IPS DF 19.7 (cell line): ENCODE results near the gene PAQR7.

Experiments used
- DNase-seq: peaks from one replicate; pipeline ENCODE4 v3.0.0-alpha.2; 2013; ENCODE audit warnings: low read depth, low spot score

Gene PAQR7

DNA sequence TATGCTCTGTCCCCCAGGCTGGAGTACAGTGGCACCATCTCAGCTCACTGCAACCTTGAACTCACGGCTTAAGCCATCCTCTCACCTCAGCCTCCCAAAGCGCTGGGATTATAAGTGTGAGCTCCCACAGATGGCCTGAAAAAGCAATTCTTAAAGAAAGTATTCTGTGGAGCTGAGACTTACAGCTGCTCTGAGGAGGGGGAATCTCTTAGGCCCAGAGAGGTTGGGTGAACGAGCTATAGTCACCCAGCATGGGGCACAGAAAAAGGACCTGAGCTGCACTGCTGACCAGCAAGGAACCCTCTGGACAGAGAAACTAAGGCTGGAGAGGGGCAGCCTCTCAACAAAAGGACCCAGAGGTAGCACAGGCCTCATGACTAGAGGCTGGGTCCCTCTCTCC is 1.3 kb downstream of the PAQR7 start:
- no peak for DNase-seq

DNA sequence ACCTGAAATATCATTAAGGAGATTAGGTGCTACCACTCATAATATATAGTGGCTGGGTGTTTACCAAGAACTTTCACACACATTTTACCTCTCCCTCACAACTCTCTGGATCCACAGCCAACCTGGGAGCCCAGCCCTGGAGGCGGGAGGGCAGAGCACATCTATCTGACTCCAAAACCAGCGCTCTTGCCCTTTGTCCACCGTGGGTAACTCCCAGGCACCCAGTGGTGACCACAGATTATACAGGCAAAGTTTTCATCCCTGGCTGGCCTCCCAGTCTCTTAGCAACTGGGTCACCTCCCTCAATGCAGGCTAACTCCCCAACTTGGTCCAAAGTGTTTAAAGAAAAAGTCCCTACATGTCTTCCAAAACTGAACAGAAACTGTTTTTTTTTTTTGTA is 2.4 kb downstream of the PAQR7 start:
- no peak for DNase-seq

DNA sequence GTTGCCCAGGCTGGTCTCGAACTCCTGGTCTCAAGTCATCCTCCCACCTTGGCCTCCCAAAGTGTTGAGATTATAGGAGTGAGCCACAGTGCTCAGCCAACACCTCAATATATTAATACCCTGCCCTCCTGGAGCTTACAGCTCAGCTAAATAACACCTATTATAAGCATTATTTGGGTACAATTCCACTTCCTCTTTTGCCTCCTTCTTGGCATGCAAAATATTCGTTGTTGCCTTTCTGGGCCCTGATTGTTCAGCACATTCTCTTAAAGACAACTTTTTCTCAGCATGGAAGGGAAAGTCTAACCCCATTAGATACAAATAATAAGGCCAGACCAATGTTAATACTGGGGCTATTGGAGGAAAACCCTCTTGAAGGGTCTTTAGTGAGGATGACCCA is 2.8 kb downstream of the PAQR7 start:
- no peak for DNase-seq

DNA sequence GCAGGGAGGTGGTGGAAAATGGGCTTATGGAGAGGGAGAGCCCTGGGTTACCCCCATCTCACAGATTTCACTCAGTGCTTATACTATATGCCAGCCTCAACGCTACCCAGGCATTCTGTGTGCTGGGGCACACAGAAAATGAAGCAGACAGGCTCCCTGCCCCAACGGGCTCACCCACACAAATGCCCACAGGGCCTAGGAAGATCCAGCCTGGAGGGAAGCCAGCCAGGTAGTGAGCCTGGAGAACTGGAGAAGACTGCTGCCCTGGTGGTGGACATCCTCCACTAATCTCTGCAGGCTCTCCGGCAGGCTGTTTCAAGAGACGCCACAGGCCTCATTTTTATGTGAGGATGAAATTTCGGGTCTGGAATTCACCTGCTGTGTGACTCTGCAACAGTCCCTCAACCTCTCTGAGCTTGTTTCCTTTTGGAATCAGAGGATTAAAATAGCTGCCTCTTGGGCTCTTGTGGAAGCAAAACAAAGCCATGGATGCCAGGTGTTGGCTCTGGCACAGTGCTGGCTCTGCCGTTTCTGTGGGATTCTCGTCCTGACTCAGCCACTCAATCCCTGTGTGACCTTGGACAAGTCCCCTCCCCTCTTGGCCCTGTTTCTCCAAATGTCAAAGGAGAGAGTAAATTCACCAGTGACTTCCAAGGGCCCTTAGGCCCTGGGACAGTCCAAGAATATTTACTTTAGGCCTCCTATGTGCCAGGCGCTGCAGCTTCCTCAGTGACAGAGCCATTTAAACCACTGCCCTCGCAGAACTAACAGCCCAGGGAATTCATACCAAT is 3.6 kb downstream of the PAQR7 start:
- DNase-seq, result no peak

DNA sequence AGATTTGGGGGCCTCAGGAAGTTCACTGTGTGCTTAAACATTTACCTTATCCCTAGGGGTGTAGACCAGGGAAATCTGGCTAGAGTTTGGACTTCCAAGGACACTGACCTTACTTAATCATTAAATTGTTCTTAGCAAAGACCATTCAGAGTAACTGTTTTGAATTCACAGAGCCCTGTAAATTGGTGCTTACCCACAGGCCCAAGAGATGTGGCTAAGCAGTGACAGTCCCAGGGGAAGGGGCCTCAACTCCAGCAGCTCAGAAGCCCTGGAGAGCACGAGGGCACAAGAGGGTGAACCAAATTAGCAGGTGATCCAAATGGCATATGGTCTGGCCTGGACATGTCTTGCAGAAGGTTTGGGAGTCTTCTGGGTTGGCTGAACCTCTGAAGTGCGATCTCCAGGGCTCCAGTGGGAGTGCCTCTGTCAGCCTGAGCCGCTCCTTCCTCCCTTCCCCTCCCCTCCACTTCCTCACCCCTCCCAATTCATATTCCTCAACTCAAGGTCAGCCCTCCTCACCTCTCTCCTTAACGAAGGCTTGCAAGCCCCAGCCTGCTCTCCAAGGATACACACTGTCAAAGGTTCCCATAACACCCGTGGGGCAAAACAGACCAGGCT is 4.3 kb downstream of the PAQR7 start:
- no peak for DNase-seq

DNA sequence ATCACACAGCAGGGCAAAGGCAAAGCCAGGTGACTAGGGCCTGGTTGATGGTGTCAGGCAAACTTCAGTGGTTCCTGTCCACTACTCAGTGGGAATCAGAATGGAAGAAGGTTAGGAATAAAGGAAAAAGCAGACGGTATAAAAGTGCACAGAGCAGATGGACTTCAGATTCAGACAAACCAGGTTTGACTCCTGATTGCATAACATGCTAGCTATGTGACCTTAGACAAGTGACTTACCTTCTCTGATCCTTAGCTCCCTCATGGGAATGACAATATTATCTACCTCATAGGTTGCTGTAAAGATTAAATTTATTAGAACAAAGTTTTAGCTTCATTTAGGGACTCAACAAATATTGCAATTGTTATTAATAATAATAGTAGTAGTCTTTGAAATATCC is 4.9 kb downstream of the PAQR7 start:
- DNase-seq, result no peak

DNA sequence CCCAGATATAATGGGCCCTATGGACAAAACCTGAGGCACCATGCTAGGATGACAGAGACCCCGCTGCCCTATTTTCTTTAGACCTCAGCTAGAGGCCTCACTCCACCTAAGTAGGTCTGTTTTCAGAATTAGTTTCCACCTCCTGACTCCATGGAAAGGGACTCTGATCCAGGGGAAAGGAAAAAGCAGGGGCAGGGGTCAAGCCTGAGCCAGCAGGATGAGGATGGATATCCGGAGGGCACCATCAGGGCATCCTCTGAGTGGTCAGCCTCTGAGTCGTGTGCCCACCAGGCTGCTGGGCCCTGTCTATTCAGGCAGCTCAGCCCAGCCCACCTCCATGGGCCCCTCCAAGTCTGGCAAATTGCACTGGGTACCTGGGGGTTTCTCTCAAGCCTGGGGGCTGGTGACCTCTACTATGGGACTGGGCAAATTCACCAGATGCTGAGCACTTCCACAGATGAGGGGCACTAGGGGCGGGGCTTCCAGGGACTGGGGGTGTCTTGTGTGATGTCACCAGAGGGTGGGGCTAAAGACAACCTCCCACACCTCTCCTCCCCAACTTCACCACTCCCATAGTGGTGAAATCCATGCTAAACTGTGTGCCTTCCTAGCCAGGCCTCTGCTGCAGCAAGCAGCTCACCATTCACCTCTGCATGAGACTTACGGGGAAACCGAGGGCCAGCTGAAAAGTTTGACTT is 5.5 kb downstream of the PAQR7 start:
- no peak for DNase-seq

DNA sequence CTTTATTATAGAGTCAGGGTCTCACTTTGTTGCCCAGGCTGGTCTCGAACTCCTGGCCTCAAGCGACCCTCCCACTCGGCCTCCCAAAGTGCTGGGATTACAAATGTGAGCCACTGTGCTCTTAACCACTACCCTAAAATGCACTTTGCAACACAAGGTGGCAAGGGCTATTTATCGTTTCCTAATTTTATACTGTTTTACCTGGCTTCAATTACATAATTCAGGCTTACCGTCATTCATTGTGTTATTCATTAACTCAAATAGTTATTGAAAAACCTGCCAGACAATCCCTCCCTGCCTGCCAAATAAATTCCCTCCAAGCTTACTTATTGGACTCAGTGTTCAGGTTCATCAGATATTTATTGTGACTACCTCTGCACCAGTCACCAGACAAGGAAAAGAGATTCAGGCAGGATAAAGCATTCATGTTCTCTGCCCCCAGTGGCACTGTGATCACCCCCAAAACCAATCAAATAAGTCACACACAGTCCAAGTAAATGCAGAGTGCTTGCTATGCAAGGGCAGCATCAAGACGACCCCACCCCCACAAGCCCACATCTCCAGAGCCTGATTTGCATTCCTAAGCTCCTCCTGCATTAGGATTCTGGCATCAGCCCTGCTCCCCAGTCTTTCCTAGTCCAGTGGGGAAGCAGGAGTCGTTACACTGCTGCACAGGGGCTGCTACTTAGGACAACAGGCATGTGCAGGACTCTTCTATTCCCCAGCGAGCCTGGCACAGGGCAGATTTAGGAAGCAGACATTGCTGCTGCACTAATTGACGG is 8.1 kb downstream of the PAQR7 start:
- no peak for DNase-seq

DNA sequence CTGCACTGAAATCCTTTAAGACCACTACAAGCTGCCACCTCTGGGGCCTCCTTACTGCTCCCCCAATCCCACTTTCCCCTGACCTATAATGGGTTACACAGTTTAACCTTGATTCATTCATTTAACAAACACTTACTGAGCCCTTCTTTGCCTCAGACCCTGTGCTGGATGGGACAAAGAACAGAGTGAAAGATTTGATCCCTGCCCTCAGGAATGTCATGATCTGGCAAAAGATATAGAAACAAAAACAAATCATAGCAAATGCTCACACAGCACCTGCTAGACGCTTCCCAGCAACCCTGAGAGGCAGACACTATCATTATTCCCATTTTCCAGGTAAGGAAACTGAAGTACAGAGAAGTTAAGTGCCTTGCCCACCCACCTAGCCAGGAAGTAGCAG is 9.2 kb downstream of the PAQR7 start:
- no peak for DNase-seq

DNA sequence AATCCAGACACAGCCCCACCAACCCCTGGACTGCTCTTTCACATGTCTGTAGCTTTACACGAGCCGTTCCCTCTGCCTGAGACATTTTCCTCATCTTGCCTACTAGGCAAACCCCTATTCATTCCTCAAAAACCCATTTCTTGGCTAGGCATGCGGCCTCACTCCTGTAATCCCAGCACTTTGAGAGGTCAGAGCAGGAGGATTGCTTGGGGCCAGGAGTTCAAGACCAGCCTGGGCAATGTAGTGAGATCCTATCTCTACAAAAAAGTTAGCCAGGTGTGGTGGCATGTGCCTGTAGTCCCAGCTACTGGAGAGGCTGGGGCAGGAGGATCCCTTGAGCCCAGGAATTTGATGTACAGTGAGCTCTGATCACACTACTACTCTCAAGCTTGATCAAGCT is 11.1 kb downstream of the PAQR7 start:
- DNase-seq, result no peak

DNA sequence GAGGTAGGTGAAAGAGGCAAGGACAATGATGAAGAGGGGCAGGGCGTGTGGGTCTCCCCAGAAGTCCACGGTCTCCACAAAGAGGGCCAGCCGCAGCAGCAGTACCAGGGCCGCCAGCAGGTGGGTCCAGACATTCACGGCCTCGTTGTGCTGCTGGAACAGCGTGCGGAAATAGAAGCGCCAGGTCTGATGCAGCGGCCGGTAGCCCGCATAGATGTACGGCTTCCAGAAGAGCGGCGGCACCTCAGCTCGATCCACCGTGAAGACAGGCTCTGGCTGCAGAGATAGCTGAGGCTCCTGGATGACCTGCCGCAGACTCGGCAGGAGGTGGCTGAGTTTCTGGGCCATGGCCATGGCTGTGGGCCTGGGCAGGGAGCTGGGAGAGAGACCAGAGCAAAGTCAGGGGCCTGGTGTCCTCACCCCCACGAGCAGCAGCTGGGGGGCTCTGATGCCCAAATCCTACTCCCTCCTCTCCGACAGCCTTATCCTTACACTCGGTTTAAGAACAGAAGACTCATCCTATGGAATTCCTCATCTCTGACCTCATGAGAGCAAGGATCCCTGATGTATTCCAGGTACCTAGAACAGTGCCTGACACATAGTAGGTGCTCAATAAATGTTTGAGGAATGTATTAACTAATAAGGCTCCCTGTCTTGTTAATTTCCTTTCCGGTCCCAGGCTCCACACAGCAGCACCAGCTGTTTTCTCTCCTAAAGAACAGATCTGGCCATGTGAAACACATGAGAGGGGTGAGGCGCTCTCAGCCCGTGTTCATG is 11.8 kb downstream of the PAQR7 start:
- DNase-seq, result no peak

DNA sequence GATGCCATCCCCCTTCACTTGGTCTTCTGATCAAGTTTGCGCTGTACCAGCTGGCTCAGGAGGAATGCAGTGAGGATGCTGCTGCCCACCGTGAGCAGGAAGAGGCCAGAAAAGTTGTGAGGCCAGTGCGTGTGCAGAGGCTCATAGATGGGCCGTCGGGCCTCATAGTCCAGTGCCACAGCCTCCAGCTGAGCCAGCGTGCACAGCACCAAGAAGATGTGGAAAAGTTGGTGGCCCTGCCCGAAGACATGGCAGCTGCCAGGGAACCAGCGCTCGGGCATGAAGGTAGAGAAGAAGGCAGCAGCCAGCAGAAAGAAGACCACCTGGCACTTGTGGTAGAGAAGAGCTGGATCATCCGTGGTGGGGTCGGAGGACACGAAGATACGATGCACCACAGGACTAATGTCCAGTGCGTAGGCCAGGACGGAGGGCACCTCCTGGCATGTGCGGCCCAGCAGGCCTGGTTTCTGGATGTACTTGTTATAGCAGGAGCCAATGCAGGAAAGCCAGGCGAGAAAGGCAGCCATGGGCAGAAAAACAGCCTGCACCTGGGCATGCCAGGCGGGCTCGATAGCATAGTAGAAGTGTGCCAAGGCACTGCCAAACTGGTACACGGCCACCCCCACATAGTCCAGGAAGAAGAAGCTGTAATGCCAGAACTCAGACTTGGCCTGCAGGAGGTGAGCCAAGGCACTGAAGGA is 12.6 kb downstream of the PAQR7 start:
- no peak for DNase-seq

DNA sequence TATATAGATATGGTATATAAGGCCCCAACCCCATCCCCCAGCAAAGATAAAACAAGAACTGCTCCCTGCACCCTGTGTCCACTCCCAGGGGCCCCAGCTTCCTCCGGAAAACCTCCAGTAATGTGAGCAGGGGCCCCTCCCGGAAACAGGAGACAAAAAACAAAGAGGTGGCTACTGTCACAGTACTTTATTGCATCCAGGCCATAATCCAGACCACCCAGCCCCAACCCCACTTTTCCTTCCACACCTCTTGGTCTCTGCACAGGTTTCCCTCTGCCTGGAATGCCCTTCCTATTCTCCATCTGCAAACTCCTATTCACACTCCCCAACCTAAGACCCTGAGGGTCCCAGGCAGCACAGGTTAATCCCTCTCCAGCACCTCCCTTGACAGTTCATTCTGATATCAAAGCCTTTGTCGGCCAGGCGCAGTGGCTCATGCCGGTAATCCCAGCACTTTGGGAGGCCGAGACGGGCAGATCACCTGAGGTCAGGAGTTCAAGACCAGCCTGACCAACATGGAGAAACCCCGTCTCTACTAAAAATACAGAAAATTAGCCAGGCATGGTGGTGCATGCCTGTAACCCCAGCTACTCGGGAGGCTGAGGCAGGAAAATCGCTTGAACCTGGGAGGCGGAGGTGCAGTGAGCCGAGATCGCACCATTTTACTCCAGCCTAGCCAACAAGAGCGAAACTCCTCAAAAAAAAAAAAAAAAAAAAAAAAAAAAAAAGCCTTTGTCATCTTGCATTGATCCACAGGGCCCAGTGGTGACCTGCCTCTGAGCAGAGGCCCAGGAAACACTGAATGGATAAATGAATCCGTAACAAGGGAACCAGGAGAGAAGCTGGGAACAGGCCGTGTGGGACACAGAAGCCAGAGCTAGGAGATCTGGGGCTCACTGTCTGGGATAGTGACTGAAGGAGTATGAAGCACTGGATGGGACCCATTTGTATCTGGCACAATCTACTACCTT is 13.9 kb downstream of the PAQR7 start:
- no peak for DNase-seq

DNA sequence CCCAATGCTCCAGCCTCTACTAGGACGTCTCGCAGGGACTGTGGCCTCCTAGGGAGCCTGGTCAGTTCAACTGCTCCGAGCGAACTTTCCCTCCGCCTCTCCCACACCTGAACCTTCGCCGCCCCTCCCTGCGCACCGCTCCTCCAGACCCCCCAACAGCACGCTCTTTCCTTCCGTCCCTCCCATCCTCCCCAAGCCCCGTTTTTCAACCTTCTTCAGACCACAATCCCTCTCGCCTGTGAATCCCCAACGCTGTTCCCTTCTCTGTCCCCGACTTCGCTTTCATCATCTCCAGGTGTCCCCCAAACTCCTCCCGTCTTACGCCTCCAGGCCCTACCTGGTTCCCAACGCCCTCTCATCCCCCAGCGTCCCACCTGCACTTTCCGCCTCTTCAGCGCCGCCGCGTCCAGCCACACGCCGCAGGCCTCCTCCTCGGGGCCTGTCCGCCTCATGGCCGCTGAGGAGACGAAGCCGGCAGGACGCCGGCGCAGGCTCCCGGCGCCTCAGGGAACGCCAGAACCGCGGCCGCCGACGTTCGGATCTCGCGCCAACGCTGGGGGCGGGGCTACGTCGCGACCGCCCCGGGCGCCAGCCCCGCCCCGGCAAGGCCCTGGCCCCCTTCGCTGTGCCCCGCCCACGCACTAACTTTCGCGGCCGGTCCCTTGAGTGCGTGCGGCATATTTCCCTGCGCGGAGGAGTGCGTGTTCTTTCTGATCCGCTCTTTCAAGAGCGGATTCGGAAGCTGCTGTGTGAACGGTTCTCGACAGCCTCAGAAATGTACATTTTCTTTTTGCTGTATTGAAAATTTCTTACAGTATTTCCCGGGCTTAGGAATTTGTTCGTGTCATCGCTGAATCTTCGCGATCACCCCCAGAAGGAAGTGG is 16.4 kb downstream of the PAQR7 start, which contains the start of gene AUNIP:
Gene AUNIP (minus strand): TSS at position 552 of the 884 bp plus-strand sequence. CDS start 100 bp downstream, at position 452.
- no peak for DNase-seq

DNA sequence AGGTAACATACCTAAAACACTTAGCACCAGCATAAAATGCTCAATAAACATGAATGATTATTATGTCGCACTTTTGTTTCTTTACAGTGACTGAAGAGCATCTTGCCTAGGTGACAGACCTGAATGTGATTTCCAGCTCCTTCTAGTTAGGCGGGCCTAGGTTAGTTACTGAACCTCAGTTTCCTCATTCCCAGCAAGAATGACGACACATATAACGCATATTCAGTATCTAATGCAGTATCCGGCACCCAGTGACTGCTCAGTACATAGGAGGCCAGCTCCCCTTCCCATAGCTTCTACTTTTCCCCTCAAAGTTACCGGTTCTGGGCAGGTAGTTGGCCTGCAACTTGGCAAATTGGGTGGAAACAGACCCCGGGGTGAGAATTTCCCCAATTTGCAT is 17.0 kb downstream of the PAQR7 start:
- DNase-seq, result no peak

DNA sequence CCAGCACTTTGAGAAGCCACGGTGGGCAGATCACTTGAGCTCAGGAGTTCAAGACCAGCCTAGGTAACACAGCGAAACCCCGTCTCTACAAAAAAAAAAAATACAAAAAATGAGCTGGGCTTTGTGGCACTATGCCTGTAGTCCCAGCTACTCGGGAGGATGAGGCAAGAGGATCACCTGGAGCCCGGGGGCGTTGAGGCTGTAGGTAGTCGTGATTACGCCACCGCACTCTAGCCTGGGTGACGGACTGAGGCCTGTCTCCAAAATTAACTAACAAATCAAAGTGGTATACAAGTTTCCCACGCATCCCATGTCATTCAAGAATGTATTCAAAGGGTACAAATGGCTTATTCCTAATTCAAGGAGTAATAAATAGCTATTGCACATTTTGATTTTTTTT is 18.7 kb downstream of the PAQR7 start:
- DNase-seq, result no peak

DNA sequence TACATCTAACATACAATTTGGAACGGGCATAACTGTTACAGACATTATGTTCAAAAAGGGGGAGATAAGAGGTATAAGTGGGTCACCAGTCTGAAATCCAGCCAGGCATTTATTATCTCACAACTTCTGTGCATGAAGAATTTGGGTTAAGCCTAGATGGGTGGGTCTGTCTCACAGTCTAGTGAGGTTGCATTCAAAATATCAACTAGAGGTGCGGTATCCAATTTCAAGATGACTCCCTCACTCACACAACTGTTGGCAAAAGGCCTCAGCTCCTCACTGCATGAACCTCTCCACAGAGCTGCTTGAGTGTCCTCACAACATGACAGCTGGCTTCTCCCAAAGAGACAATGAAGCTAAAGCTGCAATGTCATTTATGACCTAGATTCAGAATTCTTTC is 21.0 kb downstream of the PAQR7 start:
- no peak for DNase-seq

DNA sequence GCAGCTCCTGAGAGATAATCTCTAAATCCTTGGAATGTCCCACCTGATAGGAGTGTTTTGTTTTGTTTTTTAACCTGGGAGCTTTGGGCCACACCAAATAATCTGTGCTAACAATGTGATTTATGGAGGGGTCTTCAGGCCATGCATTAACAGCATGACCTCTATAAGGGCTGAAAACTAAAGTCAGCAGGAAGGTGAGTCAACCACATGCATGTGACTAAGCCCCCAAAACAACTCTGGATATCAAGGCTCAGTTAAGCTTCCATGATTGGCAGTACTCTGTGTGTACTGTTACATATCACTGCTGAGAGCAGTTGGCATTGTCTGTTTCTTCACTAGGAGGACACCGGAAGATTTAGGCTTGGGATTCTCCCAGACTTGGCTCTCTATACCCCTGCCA is 27.0 kb downstream of the PAQR7 start:
- no peak for DNase-seq
